Measurements from ENCODE around the gene LRP8.
"Not testable (repeated sequence)": the region's sequence is repeated elsewhere in the genome, so short reads cannot be mapped to it uniquely, and the experiment has no call there.

Gene LRP8

GRCh38 chr1:53303243-53303642, 24.6 kb downstream of the LRP8 start:
- no peak for DNase-seq

GRCh38 chr1:53299233-53299632, 28.6 kb downstream of the LRP8 start:
- DNase-seq: no peak

DNA sequence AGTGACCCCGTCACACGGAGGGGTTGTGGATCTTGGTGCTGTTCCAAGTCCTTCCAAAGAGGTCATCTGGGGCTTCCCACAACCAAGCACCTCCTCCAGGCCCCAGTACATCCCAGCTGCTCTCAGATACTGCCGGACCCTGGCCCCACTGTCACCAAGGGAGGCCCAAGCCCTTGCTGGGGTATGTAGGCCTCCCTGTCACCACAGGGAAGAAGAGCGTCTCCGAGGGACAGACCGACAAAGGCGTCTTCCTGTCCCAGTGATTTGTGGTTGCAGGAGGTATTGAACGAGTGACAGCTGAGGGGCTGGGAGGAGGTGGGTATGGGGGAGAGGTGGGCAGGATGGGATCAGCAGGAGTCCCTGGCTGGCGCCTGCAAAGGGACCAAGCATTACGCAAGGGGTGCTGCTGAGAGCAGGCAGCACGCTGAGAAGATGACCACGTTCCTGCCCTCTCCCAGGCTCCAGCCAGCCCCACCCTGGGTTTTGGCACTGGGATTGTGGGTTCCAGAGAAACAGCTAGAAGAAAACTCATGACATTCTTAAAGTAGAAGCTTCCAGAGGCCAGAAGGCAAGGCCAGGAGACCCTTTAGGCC, 29.7 kb downstream of the LRP8 start:
- DNase-seq: no peak

- DNase-seq: no peak
Measured at GRCh38 chr1:53297195-53297594, 30.7 kb downstream of the LRP8 start.

GRCh38 chr1:53296117-53296749, 31.6 kb downstream of the LRP8 start:
- DNase-seq: no peak

GRCh38 chr1:53295726-53296116, 32.1 kb downstream of the LRP8 start:
- no peak for DNase-seq

DNA sequence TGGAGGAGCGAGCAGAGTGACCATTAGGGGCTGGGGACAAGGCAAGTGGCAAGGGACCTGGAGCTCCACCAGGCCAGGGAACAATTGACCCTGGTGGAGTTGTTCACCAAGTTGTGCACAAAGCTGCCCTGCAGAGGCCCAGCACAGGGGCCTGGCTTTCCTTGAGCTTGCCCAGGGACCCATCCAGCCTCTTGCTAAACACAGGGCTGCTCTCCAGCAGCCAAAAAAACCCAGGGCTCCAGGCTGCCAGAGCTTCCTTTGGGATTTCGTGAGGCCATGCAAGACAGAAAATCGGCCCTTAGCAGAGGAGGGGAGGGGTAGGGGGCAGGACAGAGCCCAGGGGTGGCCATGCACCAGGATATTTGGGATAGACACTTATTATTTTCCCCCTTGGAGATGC, 32.6 kb downstream of the LRP8 start:
- no peak for DNase-seq

GRCh38 chr1:53294567-53294966, 33.3 kb downstream of the LRP8 start:
- DNase-seq: no peak

GRCh38 chr1:53294061-53294460, 33.8 kb downstream of the LRP8 start:
- no peak for DNase-seq

DNA sequence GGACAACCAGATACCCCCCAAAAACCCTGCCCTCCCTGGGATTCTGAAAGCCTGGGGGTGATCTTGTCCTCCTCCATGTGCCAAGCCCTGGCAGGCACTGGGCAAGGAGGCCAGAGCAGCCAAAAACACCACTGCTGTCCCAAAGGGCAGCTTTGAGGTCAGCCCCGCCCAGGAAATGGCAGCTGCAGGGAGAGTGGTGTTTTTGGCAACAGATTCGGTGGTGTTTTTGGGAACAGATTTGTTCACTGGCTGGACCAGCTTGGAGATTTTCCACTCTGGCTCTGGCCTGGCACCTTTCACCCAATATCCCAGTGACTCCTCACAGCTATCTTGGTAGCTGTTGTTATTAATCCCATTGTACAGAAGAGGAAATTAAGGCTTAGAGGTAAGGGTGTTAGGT, 34.7 kb downstream of the LRP8 start:
- no peak for DNase-seq

- DNase-seq: no peak
Measured at GRCh38 chr1:53292690-53293089, 35.2 kb downstream of the LRP8 start.

- DNase-seq: no peak
Measured at GRCh38 chr1:53291574-53291973, 36.3 kb downstream of the LRP8 start.

DNA sequence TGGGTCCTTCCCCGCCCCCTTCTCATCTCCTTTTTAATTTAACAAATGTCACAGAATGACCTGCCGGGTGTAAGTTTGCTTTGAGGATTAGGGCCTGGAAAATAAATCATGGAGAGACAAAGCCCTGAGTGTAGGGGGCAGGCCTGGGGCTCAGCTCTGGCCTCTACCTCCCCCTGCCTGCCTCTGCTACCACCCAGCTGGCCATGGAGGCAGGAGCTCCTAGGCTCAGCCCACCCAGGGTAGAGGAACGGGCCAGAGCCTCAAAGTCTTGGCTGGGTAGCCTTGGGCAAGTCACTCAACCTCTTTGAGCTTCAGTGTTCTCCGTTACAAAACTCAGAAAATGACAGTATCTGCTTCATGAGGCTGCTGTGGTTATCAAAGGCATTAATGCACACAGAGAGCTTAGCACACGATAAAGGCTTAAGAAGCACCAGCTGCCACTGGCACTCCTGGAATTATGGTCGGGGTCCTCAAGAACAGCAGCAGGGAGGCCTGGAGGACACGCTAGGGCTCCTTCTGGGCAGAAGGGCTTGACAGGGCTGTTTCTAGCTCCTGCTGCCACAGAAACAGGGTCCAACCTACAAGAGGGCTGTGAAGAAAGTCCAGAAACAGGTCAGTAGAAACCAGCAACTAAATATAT, 39.0 kb downstream of the LRP8 start:
- no peak for DNase-seq

DNA sequence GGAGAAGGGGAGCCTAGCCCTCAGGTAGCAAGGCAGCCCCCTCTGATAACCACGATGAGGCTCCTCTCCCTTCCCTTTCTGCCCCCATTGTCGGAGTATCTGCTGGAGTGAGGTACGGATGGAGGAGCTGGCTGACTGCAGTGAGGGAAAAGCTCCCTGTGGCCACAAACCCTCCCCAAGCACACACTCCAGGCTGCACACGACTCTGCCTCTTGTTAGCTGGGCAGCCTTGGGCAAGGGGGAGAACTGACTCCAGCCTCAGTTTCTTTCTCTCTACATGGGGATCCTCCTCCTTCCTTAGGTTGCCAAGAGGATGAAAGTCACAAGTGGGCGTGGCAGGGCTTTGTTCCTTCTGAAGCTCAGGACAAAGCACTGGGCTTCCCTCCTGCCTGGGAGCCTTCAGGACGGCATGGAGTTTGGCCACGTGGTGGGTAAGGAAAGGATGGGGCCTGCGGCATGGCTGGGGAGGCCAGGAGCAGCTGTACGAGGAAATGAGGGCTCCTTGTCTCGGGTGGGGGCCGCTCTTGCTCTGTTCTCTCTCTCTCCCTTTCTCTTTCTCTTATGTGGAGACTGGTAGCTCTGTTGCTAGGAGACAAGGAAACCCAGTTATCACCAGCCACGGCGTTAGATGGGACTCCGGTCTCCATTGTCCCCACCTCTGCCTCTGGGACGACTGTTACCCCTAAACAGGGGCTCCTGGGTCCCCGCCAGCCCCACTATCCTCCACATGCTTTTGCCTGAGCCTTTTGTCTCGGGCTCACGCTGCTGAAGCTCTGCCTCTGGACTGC, 39.7 kb downstream of the LRP8 start:
- no peak for DNase-seq

DNA sequence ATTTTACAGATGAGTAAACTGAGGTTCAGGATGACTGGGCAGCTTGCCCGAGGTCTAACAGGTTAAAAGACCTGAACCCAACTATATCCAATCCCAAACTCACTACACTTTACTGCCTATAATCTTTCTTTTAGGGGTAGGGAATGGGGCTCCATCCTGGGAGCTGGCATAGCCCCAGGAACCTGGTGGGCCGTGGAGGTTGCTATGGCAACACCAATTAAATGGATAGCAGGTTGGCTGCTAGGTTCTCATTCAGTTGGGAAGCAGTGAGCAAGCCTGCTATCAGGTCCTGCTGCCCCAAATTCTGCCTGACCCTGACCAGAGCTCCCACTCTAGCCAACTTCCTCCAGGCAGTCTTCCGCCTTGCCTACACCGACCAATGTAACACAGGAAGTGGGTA, 40.9 kb downstream of the LRP8 start:
- no peak for DNase-seq

GRCh38 chr1:53285969-53286760, 41.7 kb downstream of the LRP8 start:
- no peak for DNase-seq

- DNase-seq: no peak
Measured at GRCh38 chr1:53285546-53285945, 42.3 kb downstream of the LRP8 start.

- no peak for DNase-seq
Measured at GRCh38 chr1:53284224-53285020, 43.4 kb downstream of the LRP8 start.

DNA sequence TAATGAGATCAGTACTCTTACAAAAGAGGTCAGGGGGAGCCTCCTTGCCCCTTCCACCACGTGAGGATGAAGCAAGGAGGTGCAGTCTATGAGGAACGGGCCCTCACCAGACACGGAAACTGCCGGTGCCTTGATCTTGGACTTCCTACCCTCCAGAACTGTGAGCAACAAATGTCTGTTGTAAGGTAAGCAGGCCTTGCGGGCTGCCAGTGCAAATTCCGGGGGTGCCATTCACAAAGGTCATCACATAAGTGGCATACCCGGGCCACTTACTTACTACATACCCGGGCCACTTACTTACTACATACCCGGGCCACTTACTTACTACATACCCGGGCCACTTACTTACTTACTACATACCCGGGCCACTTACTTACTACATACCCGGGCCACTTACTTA, 44.7 kb downstream of the LRP8 start:
- DNase-seq: not testable (repeated sequence)

- DNase-seq: no peak
Measured at GRCh38 chr1:53281133-53281532, 46.7 kb downstream of the LRP8 start.

GRCh38 chr1:53280496-53280895, 47.4 kb downstream of the LRP8 start:
- no peak for DNase-seq

Measured in CD4-positive, alpha-beta T cell treated with Interferon gamma for 1 hour (primary cell).